ENCODE results near the gene GALNT4.

GRCh38 chr12:89514751-89515150, 9.8 kb downstream of the GALNT4 start:
- TF ChIP-seq CTCF (IDR thresholded peaks at IDR 0.05; ENCODE audit: low read depth, low read length, poor library complexity, severe bottlenecking) = no peak
- TF ChIP-seq EZH2phosphoT487 (IDR thresholded peaks at IDR 0.05; ENCODE audit: borderline replicate concordance, low read length) = no peak
